ENCODE data around the gene HPGDS. TPM values are rescaled to one million over a fixed set of nuclear protein-coding genes. Genes with fewer than 3 reads are reported as not detected.

HPGDS gene
- total RNA-seq, 4 donors from 2014 or later: 3.2 to 8.5 (median 3.6) TPM; not detected in 1

DNA sequence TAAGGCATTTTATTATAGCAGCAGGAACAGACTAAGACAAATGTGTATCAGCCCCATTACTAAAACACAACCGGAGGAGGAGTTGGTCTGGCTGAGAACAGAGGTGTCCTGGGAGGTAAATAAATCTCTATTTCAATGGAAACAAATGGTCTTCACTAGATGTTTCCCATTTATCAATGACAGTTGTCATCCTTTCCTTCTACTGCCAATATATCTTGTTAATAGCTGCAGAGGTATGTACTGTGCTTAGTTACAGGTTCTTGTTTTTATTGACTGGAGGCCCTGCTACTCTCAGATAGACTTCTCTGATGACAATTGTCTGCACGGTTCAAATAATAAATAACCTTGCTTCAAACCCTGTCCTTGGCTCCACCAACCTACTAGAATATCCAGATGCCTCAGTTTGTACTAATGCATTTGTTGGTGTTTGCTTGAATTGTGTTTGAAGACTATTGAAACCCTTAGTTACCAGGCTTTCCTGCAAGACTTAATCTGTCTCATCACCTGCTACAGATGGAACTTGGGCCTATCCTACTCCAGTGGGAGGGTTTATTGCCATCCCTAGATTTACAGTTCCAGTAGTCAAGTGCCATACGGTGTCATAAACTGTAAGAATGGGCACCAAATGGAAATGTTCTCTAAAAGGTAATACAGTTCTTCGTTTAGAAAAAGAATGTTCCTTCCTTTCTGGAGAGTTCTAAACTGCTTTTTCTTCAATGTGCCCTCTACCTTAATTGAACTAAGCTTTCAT lies 29.8 kb upstream of the HPGDS start:
- intact Hi-C loops (cut with DNase I; ENCODE audit: low total_unique reads): no loop called here
- no peaks in the 10 kb centered on the region for H3K36me3 ChIP-seq
- H3K9me3 ChIP-seq: no peaks in the 10 kb centered on the region
- H3K27ac ChIP-seq: no peak overlapping the region
- H3K4me3 ChIP-seq: no peak overlapping the region
- TF ChIP-seq POLR2A (IDR thresholded peaks at IDR 0.05) (no peak), CTCF (IDR thresholded peaks at IDR 0.05) (no peak)
- no peak for DNase-seq
- H3K4me1 ChIP-seq: no peaks in the 10 kb centered on the region
- H3K27me3 ChIP-seq: no peaks in the 10 kb centered on the region

DNA sequence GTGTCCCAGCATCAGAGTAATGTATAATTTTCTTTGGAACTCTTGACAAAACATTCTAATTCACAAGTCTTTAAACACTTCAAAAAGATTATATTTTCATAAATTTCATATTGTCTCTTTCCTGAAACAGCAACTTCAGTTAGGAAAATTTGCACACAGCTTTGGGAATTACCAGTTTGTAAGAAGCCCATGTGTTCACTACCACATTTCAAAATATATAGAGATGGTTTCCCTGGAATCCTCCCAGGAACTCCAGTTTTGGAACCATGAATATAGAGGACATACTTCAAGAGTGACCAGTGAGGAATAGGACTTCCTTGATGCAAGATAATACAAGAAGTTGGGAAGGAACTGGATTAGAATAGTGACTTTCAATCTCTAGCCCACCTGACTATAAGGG lies 28.7 kb upstream of the HPGDS start:
- H3K36me3 ChIP-seq: no peaks in the 10 kb centered on the region
- no peaks in the 10 kb centered on the region for H3K27me3 ChIP-seq
- DNase-seq: no peak
- no peak for TF ChIP-seq CTCF (IDR thresholded peaks at IDR 0.05)
- TF ChIP-seq POLR2A (IDR thresholded peaks at IDR 0.05): no peak
- H3K4me3 ChIP-seq: no peak overlapping the region
- H3K9me3 ChIP-seq: no peaks in the 10 kb centered on the region
- intact Hi-C loops (cut with DNase I; ENCODE audit: low total_unique reads): no loop called here
- no peak overlapping the region for H3K27ac ChIP-seq
- no peaks in the 10 kb centered on the region for H3K4me1 ChIP-seq

- no peaks in the 10 kb centered on the region for H3K9me3 ChIP-seq
- no peaks in the 10 kb centered on the region for H3K36me3 ChIP-seq
- no peak overlapping the region for H3K27ac ChIP-seq
- H3K4me3 ChIP-seq: no peak overlapping the region
- no peak for DNase-seq
- no peaks in the 10 kb centered on the region for H3K27me3 ChIP-seq
- intact Hi-C loops (cut with DNase I; ENCODE audit: low total_unique reads): no loop called here
- no peaks in the 10 kb centered on the region for H3K4me1 ChIP-seq
- TF ChIP-seq POLR2A (IDR thresholded peaks at IDR 0.05): no peak
- TF ChIP-seq CTCF (IDR thresholded peaks at IDR 0.05): no peak
Observed at GRCh38 chr4:94370533-94371254, 28.1 kb upstream of the HPGDS start.

DNA sequence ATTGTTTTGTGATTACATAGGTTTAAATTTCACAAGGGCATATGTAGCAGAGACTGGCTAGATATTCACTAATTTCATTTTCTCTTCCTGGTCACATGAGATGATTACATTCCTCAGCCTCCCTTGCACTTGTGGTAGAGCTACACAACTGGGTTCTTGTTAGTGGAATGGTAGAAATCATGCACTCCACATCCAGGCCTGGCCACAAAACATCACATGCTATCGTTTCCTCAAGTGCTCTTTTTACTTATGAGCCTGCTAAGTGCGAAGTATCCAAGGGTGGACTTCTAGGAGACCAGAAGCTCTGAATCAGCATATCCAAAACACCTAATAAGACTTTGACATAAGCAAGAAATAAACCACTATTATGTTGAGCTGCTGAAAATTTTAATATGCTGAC lies 26.4 kb upstream of the HPGDS start:
- H3K9me3 ChIP-seq: no peaks in the 10 kb centered on the region
- H3K27ac ChIP-seq: no peak overlapping the region
- H3K27me3 ChIP-seq: no peaks in the 10 kb centered on the region
- no peaks in the 10 kb centered on the region for H3K4me1 ChIP-seq
- H3K36me3 ChIP-seq: no peaks in the 10 kb centered on the region
- DNase-seq: no peak
- intact Hi-C loops (cut with DNase I; ENCODE audit: low total_unique reads): no loop called here
- no peak for TF ChIP-seq CTCF (IDR thresholded peaks at IDR 0.05)
- no peak for TF ChIP-seq POLR2A (IDR thresholded peaks at IDR 0.05)
- no peak overlapping the region for H3K4me3 ChIP-seq

DNA sequence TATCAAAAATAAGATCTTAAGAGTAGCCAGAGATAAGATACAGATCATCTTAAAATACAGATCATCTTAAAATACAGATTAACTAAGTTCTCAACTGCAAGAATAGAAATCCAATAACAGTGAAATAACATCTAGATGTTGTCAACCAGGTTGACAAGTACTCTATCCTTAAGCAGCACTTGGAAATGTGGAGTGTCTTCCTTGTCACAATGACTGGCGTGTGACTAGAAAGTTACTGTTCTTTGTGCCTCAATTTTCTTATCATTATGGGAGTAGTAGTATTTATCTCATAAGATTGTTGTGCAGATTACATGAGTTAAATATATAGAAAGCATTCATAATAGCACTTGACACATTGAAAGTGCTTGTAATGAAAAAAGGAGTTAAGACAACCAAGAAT lies 25.8 kb upstream of the HPGDS start:
- H3K27me3 ChIP-seq: no peaks in the 10 kb centered on the region
- no peaks in the 10 kb centered on the region for H3K9me3 ChIP-seq
- intact Hi-C loops (cut with DNase I; ENCODE audit: low total_unique reads): no loop called here
- H3K27ac ChIP-seq: no peak overlapping the region
- no peak overlapping the region for H3K4me3 ChIP-seq
- no peak for TF ChIP-seq CTCF (IDR thresholded peaks at IDR 0.05)
- TF ChIP-seq POLR2A (IDR thresholded peaks at IDR 0.05): no peak
- DNase-seq: no peak
- no peaks in the 10 kb centered on the region for H3K4me1 ChIP-seq
- H3K36me3 ChIP-seq: no peaks in the 10 kb centered on the region
